ENCODE data around the gene NCBP1.
A peak's percentile ranks its signal among the peaks of the same experiment; 100 is the strongest.

NCBP1 gene

DNA sequence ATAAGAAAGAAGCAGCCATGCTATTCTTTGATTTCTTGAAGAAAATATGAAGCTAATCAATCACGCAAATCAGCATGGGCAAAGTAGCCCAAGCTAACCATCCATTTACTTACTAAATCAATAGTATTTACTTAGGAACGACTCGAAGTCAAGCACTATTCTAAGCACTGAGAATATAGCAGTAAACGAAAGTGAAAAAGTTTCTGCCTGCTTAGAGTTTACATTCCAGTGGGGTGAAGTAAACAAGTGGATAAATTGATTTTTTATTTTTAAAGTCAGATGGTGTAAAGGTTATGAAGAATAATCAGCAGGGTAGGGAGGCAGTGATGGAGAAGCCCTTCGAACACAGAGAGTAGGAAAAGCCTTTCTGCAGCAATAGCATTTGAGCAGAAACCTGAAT, 6.0 kb upstream of the NCBP1 start:
- DNase-seq = no peak

DNA sequence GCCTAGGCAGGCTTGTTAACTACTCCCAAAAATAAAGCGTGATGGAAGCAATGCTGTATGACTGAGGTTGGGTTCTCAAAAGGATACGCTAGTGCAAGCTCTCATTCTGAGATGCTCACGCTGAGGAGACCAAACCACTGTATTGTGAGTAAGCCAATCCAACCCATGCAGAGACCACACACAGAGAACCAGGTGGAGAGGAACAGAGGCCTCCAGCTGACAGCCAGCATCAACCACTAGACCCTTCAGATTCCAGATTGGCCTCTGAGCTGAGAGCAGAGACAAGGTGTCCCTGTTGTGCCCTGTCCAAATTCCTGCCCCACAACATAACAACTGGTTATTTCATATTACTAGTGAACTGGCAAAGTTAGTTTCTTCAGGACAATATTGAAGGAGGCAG, 5.0 kb upstream of the NCBP1 start:
- no peak for DNase-seq

DNA sequence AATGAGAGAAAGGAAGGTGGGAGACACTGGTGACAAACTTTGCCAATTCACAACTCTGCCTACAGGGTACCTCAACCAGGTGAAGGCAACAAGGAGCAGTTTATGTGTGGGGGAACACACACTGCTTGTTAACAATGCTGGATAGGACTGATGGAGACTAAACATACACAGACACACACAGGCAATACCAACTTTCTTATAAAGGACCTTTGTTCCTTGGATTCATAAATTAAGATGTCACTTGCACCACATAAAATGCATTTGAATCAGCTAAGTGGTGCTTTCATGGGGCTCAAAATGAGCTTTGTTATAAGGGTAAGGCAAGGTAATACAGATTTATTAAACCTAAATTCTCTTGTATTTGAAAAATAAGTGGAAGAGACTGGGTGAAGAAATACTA, 4.5 kb upstream of the NCBP1 start:
- DNase-seq = no peak

DNA sequence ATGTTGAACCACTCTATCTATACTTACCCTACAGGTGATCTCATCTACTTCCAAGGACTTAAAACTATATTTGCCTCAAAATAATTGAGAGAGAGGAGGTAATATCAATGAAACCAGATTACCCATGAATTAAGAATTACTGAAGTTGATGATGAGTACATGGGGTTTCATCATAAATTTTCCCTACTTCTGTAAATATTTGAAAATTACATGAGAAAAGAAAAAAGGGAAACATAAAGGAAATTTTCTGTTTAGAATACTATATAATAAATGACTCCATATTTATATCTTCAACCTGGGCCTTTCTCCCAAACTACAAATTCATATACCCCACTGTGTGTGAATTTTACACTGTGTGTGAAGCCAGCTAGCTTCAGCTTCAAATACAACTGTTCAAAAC, 3.0 kb upstream of the NCBP1 start:
- no peak for DNase-seq

DNA sequence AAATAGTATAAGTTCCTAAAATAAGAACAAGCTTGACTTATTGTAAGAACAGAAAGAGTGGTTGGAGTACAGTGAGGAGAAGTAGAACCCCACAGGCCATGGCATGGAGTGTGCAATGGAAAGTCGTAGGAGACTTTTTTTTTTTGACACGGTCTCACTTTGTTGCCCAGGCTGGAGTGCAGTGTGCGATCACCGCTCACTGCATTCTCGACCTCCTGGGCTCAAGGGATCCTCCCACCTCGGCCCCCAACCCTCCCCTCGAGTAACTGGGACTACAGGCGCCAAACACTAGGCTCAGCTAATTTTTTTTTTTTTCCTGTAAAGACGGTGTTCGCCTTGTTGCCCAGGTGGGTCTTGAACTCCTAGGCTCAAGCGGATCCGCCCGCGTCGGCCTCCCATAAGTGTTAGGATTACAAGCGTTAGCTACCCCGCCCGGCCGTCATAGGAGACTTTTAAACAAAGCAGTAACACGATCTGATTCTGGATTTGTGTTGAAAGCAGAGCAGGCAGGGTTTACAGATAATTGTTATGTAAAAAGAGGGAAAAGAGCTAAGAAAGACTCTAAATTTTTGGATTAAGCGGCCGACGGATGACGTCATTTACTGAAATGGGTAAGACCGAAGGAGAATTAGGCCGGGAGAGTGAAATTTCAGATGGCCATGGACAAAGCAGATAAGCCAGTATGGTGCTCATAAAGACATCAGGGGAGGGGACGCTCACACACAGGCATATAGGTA, 1.2 kb upstream of the NCBP1 start:
- DNase-seq = peak in 1 of 2 experiments; percentile 50

DNA sequence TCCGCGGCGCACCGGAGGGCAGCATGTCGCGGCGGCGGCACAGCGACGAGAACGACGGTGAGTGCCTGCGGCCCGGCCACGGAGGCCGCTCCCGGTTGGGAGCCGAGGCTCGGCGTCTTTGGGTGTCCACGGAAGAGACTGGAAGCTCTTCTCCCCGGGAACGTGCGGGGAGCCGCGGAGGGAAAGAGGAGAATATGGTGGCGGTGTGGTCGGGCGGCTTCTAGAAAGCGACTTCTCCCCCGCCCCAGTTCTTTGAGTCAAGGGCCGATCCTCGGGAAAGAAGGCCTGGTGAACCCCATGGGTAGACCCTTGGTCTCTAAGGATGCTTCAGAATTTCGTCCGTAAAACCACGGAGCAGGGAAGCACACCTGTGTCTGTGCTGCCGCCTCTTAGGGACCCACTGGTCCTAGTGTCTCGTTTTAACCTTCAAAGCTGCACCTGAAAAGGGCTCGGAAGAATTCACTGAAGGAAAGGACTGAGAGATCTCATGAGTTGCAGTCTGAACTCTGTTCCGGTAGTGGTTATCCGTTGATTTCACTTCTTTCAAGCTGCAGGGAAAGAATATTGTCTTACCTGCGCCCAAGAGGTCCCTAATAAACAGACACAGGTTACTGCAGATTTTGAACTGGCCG, 354 bp downstream of the NCBP1 start:
- no peak for DNase-seq

DNA sequence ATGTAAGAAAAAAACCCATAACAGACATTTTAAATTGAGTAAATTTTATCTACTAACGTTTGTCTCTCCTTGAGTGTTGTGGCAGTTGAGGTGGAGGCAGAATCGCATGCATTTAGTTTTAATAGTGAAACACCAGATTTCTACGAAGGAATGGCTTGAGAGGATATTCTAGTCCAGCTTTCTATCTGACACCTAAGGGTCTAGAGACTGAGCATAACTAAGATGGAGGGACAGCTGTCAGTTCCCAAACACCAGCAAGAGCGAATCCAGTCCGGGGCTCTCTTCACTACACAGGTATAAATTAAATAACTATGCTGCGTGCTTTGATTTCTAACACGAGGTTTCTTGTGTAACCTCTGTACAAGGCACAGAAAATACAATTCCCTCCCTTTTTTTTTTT, 1.4 kb downstream of the NCBP1 start:
- no peak for DNase-seq

DNA sequence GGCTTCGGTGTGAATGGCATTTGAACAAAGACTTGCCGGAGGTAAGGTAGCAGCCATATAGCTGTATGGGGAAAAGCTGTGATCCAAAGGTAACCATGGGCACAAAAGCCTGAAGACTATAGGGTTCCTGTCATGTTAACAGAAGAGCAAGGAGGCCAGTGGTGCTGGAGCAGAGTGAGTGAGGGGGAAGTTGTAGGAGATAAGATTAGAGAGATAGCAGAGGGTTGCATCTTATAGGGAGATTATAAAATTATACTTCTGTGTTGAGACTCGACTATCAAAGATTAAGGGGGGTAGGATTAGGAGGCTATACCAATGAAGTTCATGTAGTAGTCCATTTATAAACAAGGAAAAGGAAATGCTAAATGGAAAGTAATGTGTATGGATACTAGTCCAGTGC, 3.3 kb downstream of the NCBP1 start:
- no peak for DNase-seq

DNA sequence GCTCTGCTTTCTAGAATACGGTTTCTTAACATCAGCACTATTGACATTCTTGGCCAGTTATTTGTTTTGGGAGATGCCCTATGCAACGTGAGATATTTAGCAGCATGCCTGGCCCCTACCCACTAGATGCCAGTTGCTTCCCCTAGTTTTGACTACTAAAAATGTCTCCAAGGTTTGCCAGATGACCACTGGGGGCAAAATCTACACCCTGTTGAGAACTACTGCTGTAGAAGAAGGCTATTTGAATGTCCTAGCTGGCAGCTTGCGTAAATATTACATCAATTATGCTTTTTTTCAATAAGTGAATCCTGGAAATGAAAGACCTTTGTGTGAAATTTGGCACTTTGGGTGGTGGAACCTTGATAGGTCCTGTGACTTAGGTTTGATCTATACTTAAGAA, 5.0 kb downstream of the NCBP1 start:
- DNase-seq = no peak

DNA sequence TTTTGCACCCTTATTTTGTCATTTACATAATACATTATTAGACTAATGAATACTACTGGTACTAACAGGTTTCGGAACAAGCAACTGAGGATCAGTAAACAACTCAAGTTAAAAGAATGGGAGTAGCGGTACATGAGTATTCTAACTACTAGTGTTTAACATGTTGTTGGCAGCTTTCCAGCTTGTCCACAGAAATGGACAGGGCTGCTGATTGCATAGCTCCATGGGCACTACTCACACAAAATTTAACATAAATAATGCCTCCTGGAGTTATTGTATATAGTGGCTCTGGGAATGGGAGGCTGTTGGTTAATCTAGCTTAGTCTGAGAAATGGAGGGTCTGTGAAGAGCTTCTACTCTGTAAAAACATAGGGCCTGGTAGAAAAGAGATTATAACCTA, 6.7 kb downstream of the NCBP1 start:
- no peak for DNase-seq

DNA sequence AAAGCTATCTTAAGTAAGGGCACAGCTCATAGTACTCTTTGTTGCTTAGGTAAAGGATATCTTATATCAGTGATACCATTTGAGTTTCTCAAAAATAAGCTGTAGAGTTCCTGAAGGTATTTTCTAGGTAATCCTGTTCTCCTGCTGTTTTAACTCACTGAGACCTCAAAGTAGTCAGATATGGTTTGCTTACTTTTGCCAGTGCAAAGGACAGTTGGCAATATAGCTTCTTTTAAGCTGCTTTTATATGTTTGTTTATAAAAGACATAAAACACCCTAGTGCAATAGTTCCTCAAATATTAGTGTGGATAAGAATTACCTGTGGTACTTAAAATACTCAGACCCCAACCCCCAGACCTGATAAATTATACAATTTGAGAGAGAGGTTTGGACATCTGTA, 12.1 kb downstream of the NCBP1 start:
- no peak for DNase-seq

DNA sequence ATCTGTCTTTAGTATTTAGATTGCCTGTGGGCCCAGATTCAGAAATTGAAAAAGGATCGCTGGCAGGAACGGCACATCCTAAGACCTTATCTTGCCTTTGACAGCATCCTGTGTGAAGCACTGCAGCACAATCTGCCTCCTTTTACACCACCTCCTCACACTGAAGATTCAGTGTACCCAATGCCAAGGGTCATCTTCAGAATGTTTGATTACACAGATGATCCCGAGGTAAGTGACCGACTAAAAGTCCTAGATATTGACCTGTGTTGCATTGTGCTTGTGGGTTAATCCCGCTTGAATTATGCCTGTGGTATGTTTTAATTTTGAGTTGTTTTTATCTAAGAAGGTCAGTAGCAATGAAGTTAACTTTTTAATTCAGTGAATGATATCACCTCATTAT, 14.4 kb downstream of the NCBP1 start:
- DNase-seq = no peak

DNA sequence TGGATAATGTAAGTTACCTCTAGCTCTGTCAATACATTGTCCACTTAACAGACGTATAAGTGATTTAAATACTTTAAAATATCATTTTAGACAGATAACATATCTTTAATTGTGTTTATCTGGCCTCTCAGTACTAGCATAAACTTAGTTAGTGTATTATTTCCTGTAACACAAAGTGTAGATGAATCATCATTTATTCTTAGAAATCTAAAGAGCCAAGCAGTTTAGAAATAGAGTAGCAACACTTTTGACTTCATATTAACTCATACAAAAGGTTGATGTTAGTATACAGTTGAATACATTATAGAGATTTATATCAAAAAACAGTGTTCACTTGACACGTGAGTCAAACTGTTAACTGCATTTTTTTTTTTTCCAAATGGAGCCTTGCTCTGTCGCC, 18.0 kb downstream of the NCBP1 start:
- DNase-seq = no peak

DNA sequence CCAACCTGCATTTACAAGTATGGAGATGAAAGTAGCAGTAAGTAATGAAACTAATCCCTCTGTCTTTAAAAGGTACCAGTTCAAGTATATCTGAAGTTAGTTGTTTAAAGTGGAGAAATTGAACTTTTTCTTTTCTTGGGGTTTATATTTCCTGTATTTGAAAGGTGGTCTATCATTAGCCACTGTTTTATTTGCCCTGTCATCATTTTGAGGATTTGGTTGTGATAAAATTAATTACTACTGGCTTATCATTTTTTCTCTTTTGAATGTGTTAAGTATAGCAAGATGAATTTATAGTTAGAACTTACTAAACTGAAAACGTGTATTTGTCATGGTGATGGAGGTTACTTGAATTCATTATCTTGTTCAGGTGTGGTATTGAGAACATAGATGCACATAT, 25.1 kb downstream of the NCBP1 start:
- no peak for DNase-seq

DNA sequence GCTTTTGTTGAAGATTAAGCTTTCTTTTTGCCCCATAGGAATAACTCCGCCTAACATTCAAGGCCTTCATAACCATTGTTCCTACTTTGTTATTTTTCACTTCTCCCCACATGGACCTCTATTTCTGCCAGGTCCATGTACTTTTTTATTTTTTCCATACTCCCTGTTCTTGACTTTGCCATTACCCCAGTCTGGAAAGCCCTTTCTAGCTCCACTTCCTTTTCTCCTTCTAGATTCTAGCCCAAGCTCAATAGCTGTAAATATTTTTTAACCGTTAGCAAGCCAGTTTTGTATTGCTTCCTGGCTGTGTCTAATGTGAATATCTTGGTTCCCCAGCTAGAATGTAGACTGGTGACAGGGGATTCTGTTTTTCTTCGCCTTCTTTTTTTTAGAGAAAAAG, 26.1 kb downstream of the NCBP1 start:
- no peak for DNase-seq

DNA sequence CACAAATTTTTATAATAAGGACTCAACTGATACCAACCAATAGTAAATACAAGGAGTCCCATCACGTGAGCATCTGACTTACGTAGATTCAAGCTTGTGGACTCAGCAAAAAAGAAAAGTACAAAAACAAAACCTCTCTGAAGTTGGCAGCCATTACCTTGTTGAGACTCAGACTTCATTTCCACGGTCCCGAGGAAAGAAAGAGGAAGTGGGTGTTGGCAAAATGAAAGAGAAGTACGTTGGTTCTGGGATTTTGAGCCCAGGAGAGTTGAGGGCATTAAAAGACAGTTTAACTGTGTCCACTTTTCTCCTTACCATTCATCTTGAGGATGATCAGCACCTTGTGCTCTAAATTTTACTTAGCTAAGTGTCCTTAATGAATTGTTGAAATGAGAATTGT, 26.7 kb downstream of the NCBP1 start:
- DNase-seq = no peak

DNA sequence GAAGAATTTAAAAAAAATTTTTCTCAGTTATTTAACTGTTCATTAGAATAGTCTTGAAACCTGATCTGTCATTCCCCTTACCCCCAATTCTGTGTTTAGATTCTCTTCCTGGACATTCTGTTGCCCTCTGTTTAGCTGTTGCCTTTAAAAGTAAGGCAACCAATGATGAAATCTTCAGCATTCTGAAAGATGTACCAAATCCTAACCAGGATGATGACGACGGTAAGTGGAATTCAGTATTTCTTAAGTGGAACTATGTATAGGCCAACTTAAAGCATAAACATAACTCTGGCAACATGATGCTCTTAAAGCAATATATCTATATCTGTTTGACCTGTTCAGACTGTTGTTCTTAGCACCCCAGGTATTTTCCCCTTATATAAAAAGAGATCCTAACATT, 27.2 kb downstream of the NCBP1 start:
- no peak for DNase-seq

DNA sequence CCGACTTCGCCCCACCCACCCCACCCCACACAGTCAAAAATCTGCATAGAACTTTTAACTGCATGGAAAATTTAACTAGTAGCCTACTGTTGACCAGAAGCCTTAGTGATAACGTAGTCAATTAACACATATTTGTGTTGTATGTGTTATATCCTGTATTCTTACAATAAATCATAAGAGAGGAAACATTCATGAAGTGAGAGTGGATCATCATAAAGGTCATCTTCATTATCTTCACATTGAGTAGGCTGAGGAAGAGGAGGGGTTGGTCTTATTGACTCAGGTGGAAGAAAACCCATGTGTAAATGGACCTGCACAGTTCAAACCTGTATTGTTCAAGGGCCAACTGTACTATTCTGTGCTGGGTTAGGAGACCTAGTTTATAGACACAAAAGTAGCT, 32.1 kb downstream of the NCBP1 start:
- DNase-seq = no peak

DNA sequence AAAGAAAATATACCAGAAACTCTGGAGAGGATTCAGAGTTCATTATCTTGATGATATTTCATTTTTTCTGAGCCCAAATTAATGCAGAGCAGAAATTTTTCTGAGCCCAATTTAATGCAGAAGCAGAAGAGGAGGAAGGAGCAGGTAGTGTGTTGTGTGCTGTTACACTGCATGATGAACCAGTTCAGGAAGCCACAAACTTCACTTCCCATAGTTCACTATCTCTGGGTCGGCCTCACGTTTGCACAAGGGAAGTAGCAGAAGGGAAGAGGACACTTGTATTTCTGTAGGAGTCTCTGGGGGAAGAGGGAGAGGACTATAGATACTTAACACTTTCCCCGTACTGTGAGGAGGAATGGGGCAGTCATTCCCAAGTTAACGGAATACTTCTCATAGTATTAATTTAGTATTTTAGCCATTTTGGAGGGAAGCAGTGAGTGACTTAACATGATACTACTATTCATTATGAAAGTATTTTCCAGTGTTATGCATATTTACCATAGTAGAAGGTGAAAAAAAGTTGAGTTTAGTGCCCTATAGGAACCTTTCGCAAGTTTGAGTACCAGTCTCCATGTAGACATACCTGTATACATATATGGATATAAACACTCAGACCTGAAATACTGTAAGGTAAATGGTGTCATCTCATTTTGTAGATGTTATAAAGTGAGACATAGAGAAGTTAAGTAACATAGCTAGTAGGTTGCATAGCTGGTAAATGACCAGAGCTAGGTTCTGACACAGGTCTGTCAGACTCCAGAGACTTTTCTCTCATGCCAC, 33.5 kb downstream of the NCBP1 start:
- DNase-seq = no peak

DNA sequence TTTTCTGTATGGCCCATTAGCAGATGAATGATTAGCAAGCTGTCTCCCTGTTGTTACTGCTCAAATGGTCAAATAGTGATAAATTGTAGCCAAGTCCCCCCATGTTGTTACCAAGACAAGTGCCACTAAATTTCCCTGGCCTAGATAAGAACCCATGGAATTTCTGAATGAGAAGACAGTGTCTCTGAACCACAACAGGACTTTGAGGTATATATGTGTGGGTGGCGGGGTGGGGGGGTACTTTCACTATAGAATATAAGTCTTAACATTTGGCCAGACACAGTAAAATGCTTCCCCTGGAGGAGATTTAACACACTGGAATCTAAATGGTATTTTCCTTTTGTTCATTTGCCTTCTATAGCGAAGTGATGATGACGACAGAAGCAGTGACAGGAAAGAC, 34.9 kb downstream of the NCBP1 start:
- DNase-seq = peak in 1 of 2 experiments; percentile 28

DNA sequence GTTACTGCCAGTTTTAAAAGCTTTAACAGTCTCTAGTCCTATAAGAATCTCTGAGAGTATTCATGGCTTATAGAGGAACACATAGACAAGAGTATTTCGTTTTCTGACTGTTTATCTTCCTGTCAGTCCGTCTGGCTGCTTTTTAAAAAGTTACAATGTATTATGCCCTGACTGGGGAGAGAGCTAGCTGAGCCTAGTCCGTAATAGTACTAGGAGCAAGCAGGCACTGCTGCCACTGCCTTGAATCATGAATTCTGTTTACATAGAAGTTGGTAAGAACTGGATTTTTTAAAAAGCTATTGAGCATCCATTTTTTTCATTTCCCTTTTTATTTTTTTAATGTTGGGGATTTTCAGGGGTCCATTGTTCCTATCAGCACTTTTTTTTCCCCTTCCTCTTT, 37.0 kb downstream of the NCBP1 start:
- DNase-seq = no peak

DNA sequence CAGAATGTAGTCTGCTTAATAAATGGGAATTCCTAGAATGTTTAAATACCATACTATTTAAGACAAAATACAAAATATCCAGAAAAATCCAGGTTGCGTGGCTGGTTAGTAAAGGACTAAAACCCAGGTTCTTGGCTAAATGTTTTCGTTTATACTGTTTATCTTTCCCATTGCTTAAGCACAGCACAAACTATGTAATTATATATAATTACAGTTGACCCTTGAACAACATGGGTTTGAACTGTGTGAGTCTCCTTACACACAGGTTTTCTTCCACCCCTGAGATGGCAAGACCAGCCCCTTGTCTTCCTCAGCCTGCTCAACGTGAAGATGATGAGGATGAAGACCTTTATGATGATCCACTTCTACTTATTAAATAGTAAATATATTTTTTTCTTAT, 38.8 kb downstream of the NCBP1 start:
- no peak for DNase-seq

DNA sequence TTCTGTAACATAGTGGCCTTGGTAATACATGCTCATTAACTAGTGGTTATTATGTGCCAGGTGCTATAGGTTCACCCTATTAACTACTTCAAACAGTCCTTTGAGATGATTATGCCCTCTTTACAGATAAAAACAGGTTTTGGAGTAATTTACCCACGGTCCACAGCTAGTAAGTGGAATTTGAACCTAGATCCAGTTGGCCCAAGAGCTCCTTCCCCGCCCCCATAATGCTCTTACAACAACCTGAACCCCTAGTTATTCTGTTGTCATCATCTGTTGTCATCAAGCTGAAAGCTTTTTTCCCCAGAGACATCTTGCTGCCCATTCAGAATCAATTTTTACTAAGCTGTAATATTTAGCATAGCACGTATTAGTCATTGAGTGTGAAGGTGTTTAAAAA, 40.3 kb downstream of the NCBP1 start:
- no peak for DNase-seq

DNA sequence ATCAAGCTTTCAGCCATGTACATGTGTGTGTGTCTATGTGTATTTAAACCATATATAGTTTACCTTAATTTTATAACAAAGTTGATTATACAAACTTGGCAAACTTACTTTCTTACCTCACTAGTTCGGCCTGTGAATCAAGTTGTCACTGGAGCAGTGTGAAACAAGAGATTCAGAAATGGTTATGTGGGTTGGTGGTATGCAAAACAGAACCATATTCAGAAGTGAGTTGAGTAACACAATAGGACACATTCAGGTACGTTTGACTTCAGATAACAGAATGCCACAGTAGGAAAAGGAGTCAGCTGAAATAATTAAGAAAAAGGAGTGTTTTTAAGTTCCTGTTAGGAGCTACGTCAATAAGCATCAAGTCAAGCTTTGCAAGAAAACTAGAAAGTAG, 42.0 kb downstream of the NCBP1 start:
- no peak for DNase-seq
